Naive B cell (primary cell): ENCODE results near the gene HMG20A. TPM values are rescaled to one million over a fixed set of nuclear protein-coding genes. Genes with fewer than 3 reads are reported as not detected.

Experiments
- ATAC-seq, 2 donors: fragments of 150-1000 bp; cut with Tn5 transposase; 2 replicates each; pipeline ENCODE4 v1.10.0; 2021; ENCODE audit warnings: low read depth in 2 of 2, mild to moderate bottlenecking in 2 of 2, moderate library complexity in 2 of 2
- DNase-seq: peaks from one replicate; pipeline ENCODE4 v3.0.0; 2022
- H3K27ac Mint-ChIP-seq, 6 donors: one replicate each; pipeline ENCODE4 v1.8.0; 2020 to 2022; ENCODE audit warnings: mild to moderate bottlenecking in 6 of 6, mixed read lengths in 6 of 6, moderate library complexity in 5 of 6, inconsistent platforms in 2 of 6
- H3K27me3 Mint-ChIP-seq, 3 donors: one replicate each; pipeline ENCODE4 v1.8.0; 2021 to 2022; ENCODE audit warnings: mixed read lengths in 3 of 3, mild to moderate bottlenecking in 1 of 3
- H3K36me3 Mint-ChIP-seq, 2 donors: one replicate each; pipeline ENCODE4 v1.8.0; 2020 to 2022; ENCODE audit warnings: mixed read lengths in 2 of 2, inconsistent platforms in 1 of 2, mild to moderate bottlenecking in 1 of 2
- H3K4me1 Mint-ChIP-seq, 3 donors: one replicate each; pipeline ENCODE4 v1.8.0; 2020 to 2022; ENCODE audit warnings: mixed read lengths in 3 of 3, inconsistent platforms in 1 of 3, mild to moderate bottlenecking in 1 of 3, moderate library complexity in 1 of 3
- H3K4me3 Mint-ChIP-seq, 8 donors: one replicate each; pipeline ENCODE4 v1.8.0; 2020 to 2022; ENCODE audit warnings: mild to moderate bottlenecking in 8 of 8, mixed read lengths in 8 of 8, moderate library complexity in 8 of 8, inconsistent platforms in 2 of 8
- H3K9me3 Mint-ChIP-seq, 7 donors: one replicate each; pipeline ENCODE4 v1.8.0; 2020 to 2022; ENCODE audit warnings: mixed read lengths in 7 of 7, mild to moderate bottlenecking in 5 of 7, inconsistent platforms in 2 of 7, moderate library complexity in 1 of 7
- polyA plus RNA-seq, 6 donors: library from polyadenylated mRNA; unstranded; fragments of 300-500 nt; fragmentation: Illumina TruSeq; gene quantifications; one replicate each; pipeline ENCODE4 v1.2.3, GENCODE V29; 2021; ENCODE audit warnings: low read depth in 6 of 6

The HMG20A gene
- polyA plus RNA-seq: 10 to 100 TPM; 32.4 to 55.8 (median 41.0) TPM

GRCh38 chr15:77420610-77421369, at the start of gene HMG20A:
Gene HMG20A (plus strand): TSS chr15:77420888. CDS start chr15:77458408, 37,520 bp downstream.
- Mint-ChIP-seq H3K4me3 (peak within 1 kb of the TSS; percentile 96 to 100 (median 98)), H3K4me1 (peaks cover 32 to 57% (median 54%) of the 10 kb centered on the region in 3 donors)

GRCh38 chr15:77371850-77372563, 48.7 kb upstream of the HMG20A start:
- H3K36me3 Mint-ChIP-seq: no peaks in the 10 kb centered on the region
- ATAC-seq (no peak), DNase-seq (no peak)
- no peak overlapping the region for H3K4me3 Mint-ChIP-seq
- peak overlapping the region in 2 of 6 donors; percentile 33 to 61 for H3K27ac Mint-ChIP-seq
- H3K9me3 Mint-ChIP-seq: no peaks in the 10 kb centered on the region
- H3K4me1 Mint-ChIP-seq: peaks cover 21 to 22% (median 22%) of the 10 kb centered on the region in 3 donors
- no peaks in the 10 kb centered on the region for H3K27me3 Mint-ChIP-seq

More at GRCh38 chr15:77420610-77421369, at the start of gene HMG20A:
- Mint-ChIP-seq H3K27ac (peak within 1 kb of the TSS; percentile 95 to 99 (median 98)), H3K27me3 (no peaks in the 10 kb centered on the region), H3K36me3 (peaks cover 0 to 8% of the 10 kb centered on the region in 2 donors), H3K9me3 (no peaks in the 10 kb centered on the region)
- DNase-seq (no peak), ATAC-seq (peak; percentile 46)

GRCh38 chr15:77373441-77373840, 47.2 kb upstream of the HMG20A start:
- peaks cover 21 to 22% (median 22%) of the 10 kb centered on the region in 3 donors for H3K4me1 Mint-ChIP-seq
- no peak overlapping the region for H3K27ac Mint-ChIP-seq
- no peak overlapping the region for H3K4me3 Mint-ChIP-seq
- no peaks in the 10 kb centered on the region for H3K9me3 Mint-ChIP-seq
- no peak for ATAC-seq
- no peaks in the 10 kb centered on the region for H3K27me3 Mint-ChIP-seq
- DNase-seq: no peak
- H3K36me3 Mint-ChIP-seq: peaks cover 0 to 3% of the 10 kb centered on the region in 2 donors

GRCh38 chr15:77375133-77375532, 45.6 kb upstream of the HMG20A start:
- Mint-ChIP-seq H3K9me3 (no peaks in the 10 kb centered on the region), H3K4me3 (no peak overlapping the region), H3K36me3 (peaks cover 0 to 3% of the 10 kb centered on the region in 2 donors), H3K27ac (no peak overlapping the region), H3K4me1 (peaks cover 17 to 28% (median 17%) of the 10 kb centered on the region in 3 donors), H3K27me3 (no peaks in the 10 kb centered on the region)
- DNase-seq (no peak), ATAC-seq (no peak)

GRCh38 chr15:77376770-77377169, 43.9 kb upstream of the HMG20A start:
- no peak overlapping the region for H3K27ac Mint-ChIP-seq
- H3K27me3 Mint-ChIP-seq: no peaks in the 10 kb centered on the region
- ATAC-seq (no peak), DNase-seq (no peak)
- H3K36me3 Mint-ChIP-seq: peaks cover 0 to 3% of the 10 kb centered on the region in 2 donors
- H3K9me3 Mint-ChIP-seq: no peaks in the 10 kb centered on the region
- H3K4me3 Mint-ChIP-seq: no peak overlapping the region
- peaks cover 17 to 29% (median 26%) of the 10 kb centered on the region in 3 donors for H3K4me1 Mint-ChIP-seq

- no peak overlapping the region for H3K4me3 Mint-ChIP-seq
- H3K9me3 Mint-ChIP-seq: no peaks in the 10 kb centered on the region
- H3K27me3 Mint-ChIP-seq: no peaks in the 10 kb centered on the region
- DNase-seq (no peak), ATAC-seq (no peak)
- H3K36me3 Mint-ChIP-seq: peaks cover 0 to 3% of the 10 kb centered on the region in 2 donors
- H3K27ac Mint-ChIP-seq: peak overlapping the region in 1 of 6 donors; percentile 60
- H3K4me1 Mint-ChIP-seq: peaks cover 12 to 31% (median 30%) of the 10 kb centered on the region in 3 donors
Measured at GRCh38 chr15:77380033-77380432, 40.7 kb upstream of the HMG20A start.

- DNase-seq (no peak), ATAC-seq (no peak)
- Mint-ChIP-seq H3K4me1 (peaks cover 23 to 57% (median 54%) of the 10 kb centered on the region in 3 donors), H3K4me3 (no peak overlapping the region), H3K27me3 (no peaks in the 10 kb centered on the region), H3K27ac (no peak overlapping the region), H3K36me3 (no peaks in the 10 kb centered on the region), H3K9me3 (no peaks in the 10 kb centered on the region)
Measured at GRCh38 chr15:77384086-77384485, 36.6 kb upstream of the HMG20A start.

GRCh38 chr15:77384589-77385359, 35.9 kb upstream of the HMG20A start:
- no peak for ATAC-seq
- Mint-ChIP-seq H3K9me3 (no peaks in the 10 kb centered on the region), H3K36me3 (no peaks in the 10 kb centered on the region), H3K4me3 (no peak overlapping the region), H3K4me1 (peaks cover 23 to 58% (median 55%) of the 10 kb centered on the region in 3 donors), H3K27ac (peak overlapping the region in 1 of 6 donors; percentile 79), H3K27me3 (no peaks in the 10 kb centered on the region)
- no peak for DNase-seq

- DNase-seq: no peak
- ATAC-seq: no peak
- H3K36me3 Mint-ChIP-seq: no peaks in the 10 kb centered on the region
- H3K4me3 Mint-ChIP-seq: no peak overlapping the region
- H3K9me3 Mint-ChIP-seq: no peaks in the 10 kb centered on the region
- no peak overlapping the region for H3K27ac Mint-ChIP-seq
- no peaks in the 10 kb centered on the region for H3K27me3 Mint-ChIP-seq
- H3K4me1 Mint-ChIP-seq: peaks cover 28 to 61% (median 51%) of the 10 kb centered on the region in 3 donors
Measured at GRCh38 chr15:77386626-77387025, 34.1 kb upstream of the HMG20A start.

- Mint-ChIP-seq H3K4me1 (peaks cover 22 to 58% (median 46%) of the 10 kb centered on the region in 3 donors), H3K4me3 (no peak overlapping the region), H3K27me3 (no peaks in the 10 kb centered on the region), H3K36me3 (no peaks in the 10 kb centered on the region), H3K27ac (peak overlapping the region in 3 of 6 donors; percentile 36 to 54 (median 37)), H3K9me3 (no peaks in the 10 kb centered on the region)
- DNase-seq (no peak), ATAC-seq (peak in 1 of 2 donors; percentile 67)
Measured at GRCh38 chr15:77387365-77388105, 33.2 kb upstream of the HMG20A start.

- DNase-seq (no peak), ATAC-seq (no peak)
- Mint-ChIP-seq H3K9me3 (peaks cover 6 to 25% (median 21%) of the 10 kb centered on the region in 7 donors), H3K27me3 (no peaks in the 10 kb centered on the region), H3K36me3 (peaks cover 17 to 18% of the 10 kb centered on the region in 2 donors), H3K27ac (peak overlapping the region in 2 of 6 donors; percentile 13 to 51), H3K4me3 (no peak overlapping the region), H3K4me1 (peaks cover 27 to 55% (median 42%) of the 10 kb centered on the region in 3 donors)
Measured at GRCh38 chr15:77391372-77391951, 29.2 kb upstream of the HMG20A start.

GRCh38 chr15:77392762-77393470, 27.8 kb upstream of the HMG20A start:
- Mint-ChIP-seq H3K9me3 (peaks cover 11 to 39% (median 32%) of the 10 kb centered on the region in 7 donors), H3K36me3 (peaks cover 25 to 31% of the 10 kb centered on the region in 2 donors), H3K4me1 (peaks cover 22 to 45% (median 27%) of the 10 kb centered on the region in 3 donors), H3K27ac (no peak overlapping the region), H3K27me3 (no peaks in the 10 kb centered on the region), H3K4me3 (no peak overlapping the region)
- DNase-seq (no peak), ATAC-seq (no peak)
